HG02798 (cell line): ENCODE results near the gene CDO1.

Experiments
- ATAC-seq: cut with Tn5 transposase; IDR thresholded peaks from one replicate; pipeline ENCODE4 v1.9.1; 2021; ENCODE audit warnings: mild to moderate bottlenecking; ENCODE audit not compliant: unreplicated experiment, poor library complexity

The CDO1 gene

DNA sequence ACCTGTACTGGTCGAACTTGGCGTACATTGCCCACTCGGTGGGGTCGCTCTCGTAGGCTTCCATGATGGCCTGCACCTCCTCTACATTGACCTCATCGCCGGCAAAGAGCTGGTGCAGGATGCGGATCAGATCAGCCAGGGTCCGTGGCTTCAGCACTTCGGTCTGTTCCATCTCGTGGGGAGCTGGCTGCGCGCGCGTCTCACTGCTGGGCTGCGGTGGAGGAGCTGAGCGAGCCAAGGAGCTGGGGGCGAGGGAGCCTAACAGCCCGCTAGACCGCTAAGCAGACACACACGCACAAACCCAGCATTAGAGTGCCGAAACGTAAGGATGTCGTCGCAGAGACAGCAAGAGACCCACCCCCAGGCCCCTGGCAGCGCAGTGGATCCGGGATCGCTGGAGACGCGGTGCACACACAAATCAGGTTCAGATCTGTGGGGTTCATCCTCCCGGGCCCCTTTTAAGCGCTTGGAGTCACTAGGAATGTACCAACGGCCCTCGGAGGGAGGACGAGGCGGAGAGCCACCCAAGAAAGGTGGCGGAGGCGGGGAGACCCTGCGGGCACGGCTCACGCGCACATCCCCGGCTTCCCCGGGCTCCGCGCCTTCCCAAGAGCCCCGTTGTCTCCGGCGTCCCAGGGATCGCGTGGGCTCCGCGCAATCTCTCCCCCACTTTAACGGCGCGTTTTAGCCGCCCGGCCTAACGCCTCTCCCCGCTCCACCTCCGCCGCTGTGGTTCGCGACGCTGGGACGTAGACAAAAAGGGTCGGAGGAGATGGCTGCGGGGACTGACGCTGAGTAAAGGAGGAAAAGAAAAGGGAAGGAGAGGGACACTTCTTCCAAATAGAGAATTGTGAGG lies at the start of gene CDO1:
Gene CDO1, minus strand, starts transcription at position 434 of the 856 bp plus-strand sequence. Its CDS starts 262 bp downstream, at position 172.
- ATAC-seq = no peak

- no peak for ATAC-seq
These were observed 42.9 kb upstream of the CDO1 start for GRCh38 chr5:115859378-115859777.

GRCh38 chr5:115858396-115858795 lies 41.9 kb upstream of the CDO1 start:
- ATAC-seq = no peak

DNA sequence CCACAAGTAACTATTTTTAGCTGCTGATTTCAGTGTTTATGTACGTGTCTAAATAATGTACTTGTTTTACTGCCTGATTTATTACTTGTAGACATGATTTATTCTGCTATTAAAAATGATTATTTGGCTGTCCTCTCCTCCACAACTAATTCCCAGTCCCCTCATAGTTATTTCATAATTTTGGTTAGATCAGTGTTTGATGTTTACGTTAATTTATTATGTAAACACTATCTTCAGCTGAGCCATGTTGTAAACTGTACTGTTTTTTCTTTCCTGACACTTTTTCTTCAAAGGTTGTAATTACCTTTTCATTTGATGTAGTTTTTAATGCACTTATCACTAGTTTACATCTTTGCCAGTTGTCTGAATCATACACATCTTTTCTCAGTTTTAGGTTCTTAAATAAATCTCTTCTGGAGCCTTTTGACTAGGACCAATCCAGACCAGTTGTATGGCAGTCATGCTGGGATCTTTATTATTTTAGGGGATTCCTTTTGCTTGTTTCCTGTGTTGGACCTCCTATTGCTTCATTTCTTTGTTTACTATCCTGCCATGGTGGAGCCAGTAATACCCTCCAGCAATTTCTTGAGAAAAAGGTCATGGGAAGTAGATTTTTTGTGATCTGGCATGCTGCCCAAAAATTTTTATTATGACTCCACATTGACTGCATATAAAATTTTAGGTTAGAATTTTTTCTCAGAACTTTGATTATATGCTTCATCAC lies 41.3 kb upstream of the CDO1 start:
- ATAC-seq = no peak

DNA sequence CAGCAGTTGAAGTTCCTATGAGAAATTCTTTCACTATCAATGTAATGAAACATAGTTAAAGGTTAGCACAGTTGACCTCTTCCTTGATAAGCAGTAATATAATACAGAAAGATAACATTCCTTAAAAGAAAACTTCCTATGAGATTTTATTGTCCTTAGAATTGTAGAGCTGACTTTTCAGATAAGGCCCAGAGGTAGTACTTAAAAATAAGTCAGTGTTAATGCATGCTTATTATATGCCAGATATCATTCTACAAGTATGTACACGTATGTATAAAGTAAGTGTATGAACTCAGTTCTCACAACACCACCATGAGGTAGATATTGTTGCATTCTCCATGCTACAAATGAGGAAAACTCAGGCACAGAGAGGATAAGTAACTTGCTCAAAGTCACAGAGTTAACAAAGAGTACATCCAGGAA lies 40.6 kb upstream of the CDO1 start:
- ATAC-seq = no peak

- ATAC-seq = no peak
These were observed 39.5 kb upstream of the CDO1 start for GRCh38 chr5:115855959-115856358.

GRCh38 chr5:115854139-115854538 lies 37.7 kb upstream of the CDO1 start:
- no peak for ATAC-seq

DNA sequence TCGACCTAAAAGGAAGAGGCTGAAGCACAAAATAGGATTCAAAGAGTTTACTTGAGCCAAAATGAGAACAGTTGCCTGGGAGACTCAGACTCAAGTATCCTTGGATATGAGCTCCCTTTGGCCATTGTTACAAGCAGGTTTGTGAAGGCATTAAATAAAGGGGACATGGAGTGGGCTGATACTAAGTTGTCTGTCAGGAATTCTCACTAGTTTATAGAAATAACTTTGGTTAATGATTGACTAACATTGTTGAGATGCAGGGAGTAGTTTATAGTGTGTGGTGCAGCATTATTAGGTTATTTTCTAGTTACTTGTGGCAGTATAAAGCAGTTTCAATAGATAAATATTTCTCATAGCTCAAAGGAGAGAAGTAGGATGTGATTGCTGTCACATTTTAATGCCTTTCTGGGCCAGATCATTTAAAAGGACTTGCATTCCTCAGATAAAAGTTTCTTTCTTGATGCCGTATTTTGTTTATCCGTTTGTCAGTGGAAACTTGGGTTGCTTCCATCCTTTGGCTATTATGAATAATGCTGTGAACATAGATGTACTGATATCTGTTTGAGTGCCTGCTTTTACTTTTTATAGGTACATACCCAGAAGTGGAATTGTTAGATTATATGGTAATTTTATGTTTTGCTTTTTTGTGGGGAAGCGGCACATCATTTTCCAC lies 34.4 kb upstream of the CDO1 start:
- ATAC-seq = no peak

DNA sequence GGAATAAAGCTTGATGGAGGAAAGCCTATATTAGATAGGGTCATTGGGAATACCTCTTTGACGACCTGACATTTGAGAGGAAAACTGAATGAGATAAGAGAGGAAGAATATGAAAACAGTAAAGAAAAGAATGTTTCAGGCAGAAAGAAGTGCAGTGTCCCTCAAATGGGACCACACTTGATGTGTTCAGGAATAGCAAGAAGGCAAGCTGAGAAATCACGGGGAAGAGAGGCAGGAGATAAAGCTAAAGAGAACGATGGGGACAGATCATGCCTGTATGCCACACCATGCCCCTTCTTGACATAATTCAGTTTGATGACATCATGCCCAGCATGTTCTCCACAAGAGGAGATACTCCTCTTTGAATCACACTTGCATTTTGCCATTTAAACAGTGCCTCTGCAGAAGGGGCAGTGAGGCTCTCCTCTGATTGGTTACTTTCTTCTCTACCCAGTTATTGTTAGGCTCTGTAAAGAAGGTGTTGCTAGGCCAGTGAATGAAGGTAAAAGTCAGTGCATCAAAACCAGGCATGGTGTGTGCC lies 32.9 kb upstream of the CDO1 start:
- no peak for ATAC-seq

DNA sequence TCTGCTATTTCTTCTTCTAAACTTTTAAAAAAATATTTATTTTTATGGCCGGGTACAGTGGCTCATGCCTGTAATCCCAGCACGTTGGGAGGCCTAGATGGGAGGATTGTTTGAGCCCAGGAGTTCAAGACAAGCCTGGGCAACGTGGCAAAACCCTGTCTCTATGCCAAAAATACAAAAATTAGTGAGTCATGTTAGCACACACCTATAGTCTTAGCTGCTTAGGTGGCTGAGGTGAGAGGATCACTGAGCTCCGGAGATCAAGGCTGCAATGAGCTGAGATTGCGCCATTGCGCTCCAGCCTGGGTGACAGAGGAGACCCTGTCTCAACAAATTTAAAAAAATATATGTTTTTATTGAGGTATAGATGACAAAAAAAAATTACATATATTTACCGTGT lies 30.8 kb upstream of the CDO1 start:
- no peak for ATAC-seq

DNA sequence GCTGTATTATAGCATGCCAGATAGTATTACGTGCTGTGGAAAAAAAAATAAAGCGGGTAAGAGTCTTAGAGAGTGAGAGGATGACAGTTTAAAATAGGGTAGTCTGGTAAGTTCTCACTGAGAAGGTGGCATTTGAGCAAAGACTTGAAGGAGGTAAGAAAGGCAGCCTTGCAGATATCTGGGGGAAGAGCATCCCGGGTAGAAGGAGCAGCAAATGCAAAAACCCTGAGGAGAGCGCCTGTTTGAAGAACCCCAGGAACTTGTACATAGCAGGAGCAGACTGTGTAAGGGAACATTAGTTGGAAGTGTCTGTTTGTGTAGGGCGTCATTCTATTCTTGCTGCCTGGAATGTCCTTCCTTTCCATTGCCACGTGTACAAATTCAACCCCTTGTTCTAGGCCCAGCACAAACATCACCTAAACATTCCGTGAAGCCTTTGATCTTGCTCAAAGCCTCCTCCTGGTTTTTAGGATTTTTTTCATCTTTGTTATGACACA lies 27.9 kb upstream of the CDO1 start:
- ATAC-seq = no peak

GRCh38 chr5:115843444-115844130 lies 27.1 kb upstream of the CDO1 start:
- ATAC-seq = no peak

DNA sequence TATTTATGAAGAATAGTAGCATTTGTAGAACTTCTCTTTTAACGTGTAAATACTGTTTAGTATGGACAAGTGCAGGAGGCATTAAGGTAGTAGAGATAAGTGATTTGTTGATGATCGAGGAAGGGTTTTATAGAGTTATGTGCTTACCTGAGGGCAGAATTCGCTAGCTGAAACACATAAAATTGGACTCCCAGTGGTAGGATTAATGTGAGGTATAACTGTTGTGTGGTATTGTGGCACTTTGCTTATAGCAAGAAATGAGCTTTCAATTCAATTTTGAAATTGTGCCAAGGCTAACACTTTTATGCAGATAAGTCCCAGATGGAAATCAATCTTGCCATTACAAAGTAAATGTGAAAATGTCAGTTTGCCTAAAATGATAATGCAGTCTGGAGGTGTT lies 26.5 kb upstream of the CDO1 start:
- no peak for ATAC-seq

DNA sequence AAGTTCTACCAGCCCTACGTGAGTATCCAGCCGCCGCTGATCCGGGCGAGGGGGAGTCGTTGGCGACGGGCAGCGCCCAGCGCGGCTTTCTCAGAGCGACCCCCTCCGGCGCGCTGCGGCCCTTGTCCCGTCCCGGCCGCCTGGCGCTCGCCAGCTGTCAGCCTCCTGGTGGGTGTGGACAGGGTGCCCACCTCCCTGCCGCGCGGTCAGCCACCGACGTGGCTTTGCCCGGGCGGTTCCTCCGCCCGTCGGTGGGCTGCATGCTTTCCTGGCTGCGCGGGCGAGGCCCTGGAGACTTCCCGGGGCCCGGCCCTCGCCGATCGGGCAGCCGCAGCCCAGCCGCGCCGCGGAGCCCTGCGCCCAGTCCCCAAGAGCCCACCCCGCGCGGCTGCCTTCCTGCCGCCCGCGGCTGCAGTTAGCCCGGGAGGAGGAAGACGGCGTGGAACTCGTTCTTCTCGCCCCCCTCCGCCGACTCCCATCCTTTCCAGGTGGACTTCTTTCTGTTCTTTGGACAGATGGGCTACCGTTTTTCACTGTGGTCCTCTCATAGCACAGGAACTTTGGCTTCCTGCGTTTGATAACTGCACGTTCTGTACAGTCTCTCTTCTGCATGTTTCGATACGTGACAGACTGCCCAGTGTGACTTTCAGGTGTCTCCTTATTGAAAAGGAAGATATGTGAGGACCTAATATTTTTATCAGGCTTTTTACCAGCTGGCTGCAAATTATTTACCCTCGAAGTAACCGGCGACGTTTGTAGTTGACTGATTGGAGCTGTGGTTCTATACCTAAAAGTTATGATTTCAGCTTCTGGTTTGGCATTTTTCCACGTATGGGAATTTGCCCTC lies 25.9 kb upstream of the CDO1 start:
- peak; percentile 32 for ATAC-seq

DNA sequence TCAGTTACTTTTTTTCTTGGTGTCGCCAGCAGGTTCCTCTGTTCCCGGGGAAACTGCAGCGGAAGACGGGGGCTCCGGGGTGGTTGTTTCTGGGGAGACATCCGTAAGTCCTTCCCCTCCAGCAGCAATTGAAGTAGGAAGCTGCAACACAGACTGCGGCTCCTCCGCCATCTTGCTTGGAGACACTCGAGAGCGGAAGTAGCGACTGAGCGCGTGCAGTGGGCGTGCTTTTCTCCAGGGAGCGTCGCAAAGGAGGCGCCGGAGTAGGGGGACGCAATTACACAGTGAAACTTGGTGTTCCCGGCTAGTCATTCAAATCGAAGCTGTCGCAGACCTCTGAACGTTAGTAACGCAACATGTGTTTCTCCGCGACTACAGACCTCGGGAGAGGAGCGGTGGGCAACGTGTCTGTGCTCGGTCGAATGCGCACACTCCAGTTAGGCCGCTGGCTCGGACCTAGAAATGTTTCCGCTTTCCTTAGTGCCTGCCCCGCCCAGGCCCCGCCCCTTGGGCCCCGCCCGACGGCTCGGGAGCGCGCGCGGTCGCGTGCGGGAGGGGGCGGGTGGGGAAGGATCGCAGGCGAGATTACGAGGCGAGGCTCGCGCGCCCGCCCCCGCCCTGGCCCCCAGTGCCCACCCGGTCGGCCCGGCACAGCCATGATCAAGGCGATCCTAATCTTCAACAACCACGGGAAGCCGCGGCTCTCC lies 25.1 kb upstream of the CDO1 start, which contains the start of the genes AP3S1 and ATG12:
Gene AP3S1, plus strand, starts transcription at position 554 of the 707 bp plus-strand sequence. Its CDS starts 103 bp downstream, at position 657.
Gene ATG12, minus strand, starts transcription at position 184 of the 707 bp plus-strand sequence. Its CDS starts 13 bp downstream, at position 171.
- peak; percentile 86 for ATAC-seq

- ATAC-seq = no peak
These were observed 24.4 kb upstream of the CDO1 start for GRCh38 chr5:115840873-115841272.

DNA sequence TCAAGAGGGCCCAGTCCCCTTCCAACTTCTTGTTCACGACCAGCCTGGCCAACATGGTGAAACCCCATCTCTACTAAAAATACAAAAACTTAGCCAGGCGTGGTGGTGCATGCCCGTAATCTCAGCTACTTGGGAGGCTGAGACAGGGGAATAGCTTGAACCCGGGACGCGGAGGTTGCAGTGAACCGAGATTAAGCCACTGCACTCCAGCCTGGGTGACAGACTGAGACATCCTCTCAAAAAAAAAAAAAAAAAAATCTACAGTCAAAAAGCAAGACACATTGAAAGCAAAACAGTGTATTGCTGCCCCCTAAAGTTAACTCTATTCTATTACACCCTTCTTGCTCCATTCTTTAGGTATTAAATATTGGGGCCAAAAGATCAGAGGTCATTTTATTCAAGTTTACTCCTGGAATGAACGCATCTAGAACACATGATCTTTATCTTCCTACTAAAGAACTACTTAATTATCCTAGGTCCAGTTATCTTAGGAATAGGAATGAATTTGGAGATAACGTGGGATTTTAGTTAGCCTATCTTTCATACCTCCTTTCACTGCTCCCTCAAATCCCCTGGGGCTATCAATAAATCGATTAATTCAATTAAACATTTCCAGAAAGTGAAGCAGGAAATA lies 22.5 kb upstream of the CDO1 start:
- ATAC-seq = peak; percentile 25

- ATAC-seq = no peak
These were observed 19.0 kb upstream of the CDO1 start for GRCh38 chr5:115835481-115835880.
